Measurements from ENCODE around the gene TRIM33. TPM values are rescaled to one million over a fixed set of nuclear protein-coding genes. Genes with fewer than 3 reads are reported as not detected.

The TRIM33 gene
- total RNA-seq, 4 donors from 2014 or later, result 37.5 to 48.6 (median 41.1) TPM

GRCh38 chr1:114503916-114504422 is 7.0 kb downstream of the TRIM33 start:
- TF ChIP-seq POLR2A (IDR thresholded peaks at IDR 0.05), result no peak
- H3K4me3 ChIP-seq (ENCODE audit: low read depth, poor library complexity, severe bottlenecking), result no peak overlapping the region
- WGBS, 2 donors, result 60 to 64% methylated on average over 7 of the region's 7 CpGs
- intact Hi-C loops (cut with DNase I; ENCODE audit: low total_unique reads), result no loop called here
- no peak for DNase-seq (ENCODE audit: low spot score in 2 of 2)

- no peak overlapping the region for H3K4me3 ChIP-seq (ENCODE audit: low read depth, poor library complexity, severe bottlenecking)
- no peak for DNase-seq (ENCODE audit: low spot score in 2 of 2)
- no peak for TF ChIP-seq POLR2A (IDR thresholded peaks at IDR 0.05)
- no peak for TF ChIP-seq CTCF (IDR thresholded peaks at IDR 0.05)
- intact Hi-C loops (cut with DNase I; ENCODE audit: low total_unique reads), result no loop called here
Measured at GRCh38 chr1:114502080-114502479, 8.9 kb downstream of the TRIM33 start.

- intact Hi-C loops (cut with DNase I; ENCODE audit: low total_unique reads), result no loop called here
- no peak for DNase-seq (ENCODE audit: low spot score in 2 of 2)
- no peak for TF ChIP-seq POLR2A (IDR thresholded peaks at IDR 0.05)
- no peak for TF ChIP-seq CTCF (IDR thresholded peaks at IDR 0.05)
- H3K4me3 ChIP-seq (ENCODE audit: low read depth, poor library complexity, severe bottlenecking), result no peak overlapping the region
Measured at GRCh38 chr1:114499478-114499877, 11.5 kb downstream of the TRIM33 start.

- DNase-seq (ENCODE audit: low spot score in 2 of 2), result no peak
- WGBS, 2 donors, result 65 to 76% methylated on average over 1 of the region's 1 CpG
- TF ChIP-seq CTCF (IDR thresholded peaks at IDR 0.05) (no peak), POLR2A (IDR thresholded peaks at IDR 0.05) (no peak)
- intact Hi-C loops (cut with DNase I; ENCODE audit: low total_unique reads), result no loop called here
- H3K4me3 ChIP-seq (ENCODE audit: low read depth, poor library complexity, severe bottlenecking), result no peak overlapping the region
Measured at GRCh38 chr1:114496089-114496488, 14.9 kb downstream of the TRIM33 start.

- 87 to 90% methylated on average over 2 of the region's 2 CpGs for WGBS, 2 donors
- no peak overlapping the region for H3K4me3 ChIP-seq (ENCODE audit: low read depth, poor library complexity, severe bottlenecking)
- intact Hi-C loops (cut with DNase I; ENCODE audit: low total_unique reads), result no loop called here
- DNase-seq (ENCODE audit: low spot score in 2 of 2), result no peak
- TF ChIP-seq CTCF (IDR thresholded peaks at IDR 0.05) (no peak), POLR2A (IDR thresholded peaks at IDR 0.05) (no peak)
Measured at GRCh38 chr1:114495486-114495885, 15.5 kb downstream of the TRIM33 start.

- DNase-seq (ENCODE audit: low spot score in 2 of 2), result no peak
- TF ChIP-seq CTCF (IDR thresholded peaks at IDR 0.05) (no peak), POLR2A (IDR thresholded peaks at IDR 0.05) (no peak)
- WGBS, 2 donors, result 79 to 91% methylated on average over 1 of the region's 1 CpG
- H3K4me3 ChIP-seq (ENCODE audit: low read depth, poor library complexity, severe bottlenecking), result no peak overlapping the region
- intact Hi-C loops (cut with DNase I; ENCODE audit: low total_unique reads), result no loop called here
Measured at GRCh38 chr1:114492978-114493377, 18.0 kb downstream of the TRIM33 start.

Data from lower leg skin (tissue), 4 donors.